Erythroblast (primary cell): Measurements from ENCODE around the gene SP3.

Source experiments
- GATA1 ChIP-seq: IDR thresholded peaks from 2 replicates; pipeline ENCODE4 v1.6.1; 2011; ENCODE audit warnings: low read depth, mild to moderate bottlenecking, control low read depth, low read length, moderate library complexity
- POLR2A ChIP-seq: IDR thresholded peaks from 2 replicates; pipeline ENCODE4 v1.6.1; 2011; ENCODE audit warnings: mild to moderate bottlenecking, low read length

DNA sequence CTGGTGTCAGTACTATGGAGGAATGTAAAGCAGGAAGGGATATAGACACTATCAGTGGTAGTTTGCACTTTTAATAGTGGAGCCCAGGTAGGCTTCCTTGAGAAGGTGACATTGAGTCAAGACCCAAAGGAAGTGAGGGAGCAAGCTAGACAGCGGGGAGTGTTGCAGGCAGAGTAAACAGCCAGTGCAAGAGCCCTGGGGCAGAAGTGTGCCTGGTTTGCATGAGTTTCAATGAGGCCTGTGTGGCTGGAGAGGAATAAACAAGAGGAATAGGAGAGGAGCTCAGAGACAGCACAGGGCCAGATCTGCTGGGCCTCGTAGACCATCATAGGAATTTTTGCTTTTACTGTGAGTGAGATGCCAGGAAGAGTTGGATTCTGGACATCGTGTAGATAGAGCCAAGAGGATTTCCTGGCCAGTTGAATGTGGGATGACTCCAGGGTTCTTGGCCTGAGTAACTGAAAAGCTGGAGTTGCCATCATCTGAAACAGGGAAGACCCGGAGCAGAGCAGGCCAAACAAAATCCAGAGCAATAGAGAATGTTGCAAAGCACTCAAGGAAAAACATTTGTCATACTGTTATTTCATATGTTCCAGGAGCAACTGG is 102.5 kb downstream of the SP3 start:
- no peak for TF ChIP-seq POLR2A
- TF ChIP-seq GATA1 = no peak
